Glomerular visceral epithelial cell (primary cell): ENCODE data around the gene NEIL1.
"Not testable (repeated sequence)": the region's sequence is repeated elsewhere in the genome, so short reads cannot be mapped to it uniquely, and the experiment has no call there.

ENCODE experiments used
- DNase-seq: peaks from one replicate; pipeline ENCODE4 v3.0.0-alpha.2; 2016; ENCODE audit errors: extremely low spot score

The NEIL1 gene

GRCh38 chr15:75380773-75381172 is 33.9 kb downstream of the NEIL1 start:
- DNase-seq, result no peak

DNA sequence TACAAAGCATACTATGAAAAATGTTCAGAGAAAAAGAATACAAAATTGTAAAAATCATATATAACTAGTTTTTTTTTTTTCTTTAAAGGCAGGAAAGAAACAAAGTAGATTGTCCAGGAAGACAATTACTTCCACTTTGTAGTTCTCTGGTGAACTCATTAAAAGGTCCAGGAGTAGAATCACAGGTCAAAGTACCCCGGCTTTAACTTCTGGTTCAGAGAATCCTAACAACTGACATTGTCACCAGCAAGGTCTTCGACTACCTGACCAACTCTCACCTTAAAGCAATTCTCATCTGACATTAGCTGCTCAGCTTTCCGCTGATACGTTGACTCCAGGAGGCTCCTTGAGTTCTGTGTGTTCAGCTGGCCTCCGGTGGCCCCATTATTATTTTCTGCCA is 37.1 kb downstream of the NEIL1 start:
- not testable (repeated sequence) for DNase-seq

GRCh38 chr15:75389791-75390382 is 43.0 kb downstream of the NEIL1 start:
- no peak for DNase-seq

GRCh38 chr15:75397494-75397893 is 50.7 kb downstream of the NEIL1 start:
- no peak for DNase-seq

DNA sequence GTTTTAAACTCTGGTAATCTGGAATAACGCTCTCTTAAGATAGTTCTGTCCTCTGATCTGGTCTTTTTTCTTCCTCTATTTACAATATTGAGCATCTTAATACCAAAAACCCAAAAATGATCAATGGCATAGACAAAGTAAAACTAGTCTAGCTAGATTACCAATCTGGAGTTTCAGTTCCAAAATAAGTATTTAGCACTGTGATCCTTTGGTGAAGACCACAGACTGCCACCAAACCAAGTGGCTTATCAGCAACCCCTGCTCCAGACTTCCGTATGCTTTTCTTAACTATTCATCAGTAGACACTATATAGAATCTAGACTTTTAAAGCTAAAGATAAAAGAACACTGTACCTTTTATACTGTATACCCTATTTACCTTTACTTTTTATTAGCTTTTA is 57.1 kb downstream of the NEIL1 start:
- no peak for DNase-seq
